ENCODE measurements around the gene RPL23.

Gene RPL23

GRCh38 chr17:38809828-38810227, 43.7 kb downstream of the RPL23 start:
- TF ChIP-seq, protein P1, sequence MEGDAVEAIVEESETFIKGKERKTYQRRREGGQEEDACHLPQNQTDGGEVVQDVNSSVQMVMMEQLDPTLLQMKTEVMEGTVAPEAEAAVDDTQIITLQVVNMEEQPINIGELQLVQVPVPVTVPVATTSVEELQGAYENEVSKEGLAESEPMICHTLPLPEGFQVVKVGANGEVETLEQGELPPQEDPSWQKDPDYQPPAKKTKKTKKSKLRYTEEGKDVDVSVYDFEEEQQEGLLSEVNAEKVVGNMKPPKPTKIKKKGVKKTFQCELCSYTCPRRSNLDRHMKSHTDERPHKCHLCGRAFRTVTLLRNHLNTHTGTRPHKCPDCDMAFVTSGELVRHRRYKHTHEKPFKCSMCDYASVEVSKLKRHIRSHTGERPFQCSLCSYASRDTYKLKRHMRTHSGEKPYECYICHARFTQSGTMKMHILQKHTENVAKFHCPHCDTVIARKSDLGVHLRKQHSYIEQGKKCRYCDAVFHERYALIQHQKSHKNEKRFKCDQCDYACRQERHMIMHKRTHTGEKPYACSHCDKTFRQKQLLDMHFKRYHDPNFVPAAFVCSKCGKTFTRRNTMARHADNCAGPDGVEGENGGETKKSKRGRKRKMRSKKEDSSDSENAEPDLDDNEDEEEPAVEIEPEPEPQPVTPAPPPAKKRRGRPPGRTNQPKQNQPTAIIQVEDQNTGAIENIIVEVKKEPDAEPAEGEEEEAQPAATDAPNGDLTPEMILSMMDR (IDR thresholded peaks at IDR 0.05; ENCODE audit: control extremely low read depth, extremely low read depth, low read depth, missing control alignments): no peak
- DNase-seq (ENCODE audit: extremely low spot score): no peak
- ChIA-PET CTCF (interaction anchor here (1.2 to 1.5 kb wide), 2 partner anchors 9 to 49 kb away, joined by 3 read pairs; no protein-coding TSS in a partner anchor), POLR2A (interaction anchor here (0.7 kb wide), 1 partner anchor 44 kb away, joined by 3 read pairs; the partner anchor contains the start of gene RPL23)

DNA sequence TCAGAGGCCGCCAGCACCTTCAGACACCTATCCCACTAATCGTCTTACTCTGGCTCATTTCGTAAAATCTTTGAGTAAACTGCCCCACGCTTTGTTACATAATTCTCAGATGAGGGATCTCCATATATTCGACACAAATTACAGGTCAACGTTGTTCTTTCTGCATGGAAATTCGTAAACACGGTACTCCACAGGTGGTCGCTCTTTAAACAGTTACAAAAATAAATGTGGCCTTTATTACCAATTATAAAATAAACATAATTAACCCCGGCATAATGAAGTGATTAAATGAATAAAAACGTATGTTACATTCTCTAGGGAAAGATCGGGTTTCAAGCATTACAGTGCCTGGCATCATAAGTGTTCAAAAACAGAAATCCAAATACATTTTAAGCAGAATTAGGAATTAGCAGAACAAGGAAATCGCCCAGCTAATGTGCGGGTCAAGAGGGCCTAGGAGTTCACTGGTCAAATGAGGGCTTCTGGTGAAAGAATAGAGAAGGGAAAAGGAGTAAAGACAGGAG, 53.2 kb downstream of the RPL23 start:
- TF ChIP-seq, protein P1 (IDR thresholded peaks at IDR 0.05; ENCODE audit: control extremely low read depth, extremely low read depth, low read depth, missing control alignments): no peak
- ChIA-PET CTCF (interaction anchor here (1.4 kb wide), 1 partner anchor 21 kb away, joined by 3 read pairs; no protein-coding TSS in a partner anchor), POLR2A (interaction anchor here (0.6 kb wide), 1 partner anchor 19 kb away, joined by 5 read pairs; no protein-coding TSS in a partner anchor)
- no peak for DNase-seq (ENCODE audit: extremely low spot score)

DNA sequence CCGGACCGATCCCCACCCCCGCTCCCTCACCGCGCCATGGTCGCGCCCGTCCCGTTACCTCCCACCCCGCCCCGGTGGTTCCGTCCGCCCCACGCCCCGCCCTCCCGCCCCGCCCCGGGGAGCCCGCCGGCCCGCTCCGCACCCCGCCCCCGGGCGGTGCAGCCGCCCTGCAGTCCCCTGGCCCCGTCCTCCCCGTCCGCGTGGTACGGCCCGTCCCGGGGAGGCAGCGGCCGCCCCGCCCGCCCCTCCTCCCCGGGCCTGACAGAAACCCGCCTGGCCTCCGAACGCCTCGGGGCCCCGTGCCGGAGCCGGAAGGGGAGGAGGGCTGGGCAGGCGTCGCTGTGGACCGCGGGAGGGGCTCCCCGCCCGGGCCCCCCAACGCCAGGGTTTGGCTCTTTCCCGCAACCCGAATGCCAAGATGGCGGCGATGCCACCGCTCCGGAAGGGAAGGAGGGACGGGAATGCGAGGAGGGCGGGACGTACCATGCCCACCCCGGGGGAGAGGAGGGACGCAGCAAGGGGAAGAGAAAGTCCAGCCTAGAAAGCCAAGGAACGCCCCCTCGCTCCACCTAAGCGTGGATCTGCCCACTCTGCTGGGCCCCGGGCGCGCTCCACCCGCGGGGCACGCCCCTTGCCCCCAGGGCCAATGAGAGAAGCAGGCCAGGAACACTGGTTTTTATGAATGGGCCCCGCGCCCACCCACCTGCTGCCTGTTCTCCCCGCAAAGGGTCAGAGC, 53.9 kb downstream of the RPL23 start, which contains the start of gene PIP4K2B:
PIP4K2B (minus strand) TSS at position 56 of the 736 bp plus-strand sequence. CDS start 132 bp downstream, outside the sequence.
- POLR2A ChIA-PET: interaction anchor here (0.6 kb wide), 1 partner anchor 20 kb away, joined by 5 read pairs; no protein-coding TSS in a partner anchor
- CTCF ChIA-PET: interaction anchor here (1.2 kb wide), 1 partner anchor 37 kb away, joined by 3 read pairs; no protein-coding TSS in a partner anchor
- peak; percentile 97 for DNase-seq (ENCODE audit: extremely low spot score)
- TF ChIP-seq, protein P1 (IDR thresholded peaks at IDR 0.05; ENCODE audit: control extremely low read depth, extremely low read depth, low read depth, missing control alignments): no peak

GRCh38 chr17:38798614-38799500, 54.7 kb downstream of the RPL23 start:
- TF ChIP-seq, protein P1 (IDR thresholded peaks at IDR 0.05; ENCODE audit: control extremely low read depth, extremely low read depth, low read depth, missing control alignments): no peak
- CTCF ChIA-PET: interaction anchor here (1.2 kb wide), 1 partner anchor 37 kb away, joined by 3 read pairs; no protein-coding TSS in a partner anchor
- POLR2A ChIA-PET: interaction anchor here (1.3 kb wide), 1 partner anchor 47 kb away, joined by 3 read pairs; the partner anchor contains the start of gene PSMB3
- no peak for DNase-seq (ENCODE audit: extremely low spot score)
